ENCODE data around the gene RGL3. TPM values are rescaled to one million over a fixed set of nuclear protein-coding genes. Genes with fewer than 3 reads are reported as not detected.
A peak's percentile ranks its signal among the peaks of the same experiment; 100 is the strongest.
"Not testable (repeated sequence)": the region's sequence is repeated elsewhere in the genome, so short reads cannot be mapped to it uniquely, and the experiment has no call there.

Gene RGL3
- total RNA-seq, 1 experiment from 2014 or later = 3.3 TPM

DNA sequence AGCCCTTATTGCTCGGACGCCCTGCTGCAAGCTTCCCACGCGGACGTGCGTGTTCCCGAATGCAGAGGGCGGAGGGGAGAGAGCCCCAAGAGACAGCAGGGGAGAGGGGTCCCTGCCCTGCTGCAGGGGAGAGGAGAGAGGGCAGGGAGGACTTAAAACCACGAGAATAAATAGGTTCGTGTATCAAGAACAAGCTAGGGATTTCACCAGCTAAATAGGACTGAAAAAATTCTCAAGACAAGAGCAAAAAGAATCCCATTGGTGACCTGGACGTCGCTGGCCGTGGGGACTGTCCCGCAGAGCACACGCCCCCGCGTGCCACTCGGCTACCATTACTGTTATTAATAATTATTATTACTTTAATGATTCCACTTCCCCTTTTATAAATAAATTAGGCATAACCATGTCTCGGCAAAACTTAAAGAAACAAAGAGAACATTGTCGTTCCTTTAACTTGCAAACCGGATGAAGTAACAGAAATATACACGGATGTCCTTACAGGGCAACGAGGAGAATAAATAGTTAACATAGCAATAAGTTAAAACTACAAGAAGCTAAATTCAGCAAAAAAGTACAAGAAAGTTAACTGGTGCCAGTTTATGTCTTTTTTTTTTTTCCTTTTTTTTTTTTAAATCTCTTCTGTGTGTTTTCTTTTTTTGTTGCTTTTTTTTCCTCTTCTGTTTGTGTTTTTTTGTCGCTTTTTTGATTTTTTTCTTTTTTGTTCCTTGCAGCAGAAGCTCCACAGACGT, 32.9 kb upstream of the RGL3 start:
- no peak for DNase-seq (ENCODE audit: low read depth)
- in situ Hi-C loops (cut with HindIII; ENCODE audit: low pct_unique_long_range_greater_than_20kb, low sequenced_read_pairs) = no loop called here

GRCh38 chr19:11451327-11451870, 32.3 kb upstream of the RGL3 start:
- in situ Hi-C loops (cut with HindIII; ENCODE audit: low pct_unique_long_range_greater_than_20kb, low sequenced_read_pairs) = no loop called here
- DNase-seq (ENCODE audit: low read depth) = no peak

- in situ Hi-C loops (cut with HindIII; ENCODE audit: low pct_unique_long_range_greater_than_20kb, low sequenced_read_pairs) = no loop called here
- no peak for DNase-seq (ENCODE audit: low read depth)
Observed at GRCh38 chr19:11450570-11451326, 31.6 kb upstream of the RGL3 start.

DNA sequence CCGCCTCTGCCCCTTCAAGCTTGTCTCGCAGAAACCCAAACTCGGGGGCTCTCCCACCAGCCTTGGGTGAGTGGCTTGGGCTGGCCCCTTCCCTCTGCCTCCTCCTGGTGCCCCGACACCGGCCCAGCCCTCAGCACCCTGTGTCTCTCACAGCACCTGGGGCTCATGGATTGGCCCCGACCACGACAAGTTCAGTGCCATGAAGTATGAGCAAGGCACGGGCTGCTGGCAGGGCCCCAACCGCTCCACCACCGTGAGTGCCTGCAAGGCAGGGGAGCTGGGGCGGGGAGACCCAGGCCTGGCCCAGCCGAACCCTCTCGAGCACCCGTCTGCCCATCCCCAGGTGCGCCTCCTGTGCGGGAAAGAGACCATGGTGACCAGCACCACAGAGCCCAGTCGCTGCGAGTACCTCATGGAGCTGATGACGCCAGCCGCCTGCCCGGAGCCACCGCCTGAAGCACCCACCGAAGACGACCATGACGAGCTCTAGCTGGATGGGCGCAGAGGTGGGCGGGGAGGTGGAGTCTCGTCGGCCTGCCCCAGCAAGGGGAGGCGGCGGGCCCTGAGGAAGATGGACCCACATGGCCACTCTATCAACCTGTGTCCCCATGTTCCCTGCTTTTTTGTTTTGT, 29.9 kb upstream of the RGL3 start:
- in situ Hi-C loops (cut with HindIII; ENCODE audit: low pct_unique_long_range_greater_than_20kb, low sequenced_read_pairs) = no loop called here
- DNase-seq (ENCODE audit: low read depth) = no peak

- in situ Hi-C loops (cut with HindIII; ENCODE audit: low pct_unique_long_range_greater_than_20kb, low sequenced_read_pairs) = no loop called here
- DNase-seq (ENCODE audit: low read depth) = no peak
Observed at GRCh38 chr19:11448410-11448809, 29.3 kb upstream of the RGL3 start.

DNA sequence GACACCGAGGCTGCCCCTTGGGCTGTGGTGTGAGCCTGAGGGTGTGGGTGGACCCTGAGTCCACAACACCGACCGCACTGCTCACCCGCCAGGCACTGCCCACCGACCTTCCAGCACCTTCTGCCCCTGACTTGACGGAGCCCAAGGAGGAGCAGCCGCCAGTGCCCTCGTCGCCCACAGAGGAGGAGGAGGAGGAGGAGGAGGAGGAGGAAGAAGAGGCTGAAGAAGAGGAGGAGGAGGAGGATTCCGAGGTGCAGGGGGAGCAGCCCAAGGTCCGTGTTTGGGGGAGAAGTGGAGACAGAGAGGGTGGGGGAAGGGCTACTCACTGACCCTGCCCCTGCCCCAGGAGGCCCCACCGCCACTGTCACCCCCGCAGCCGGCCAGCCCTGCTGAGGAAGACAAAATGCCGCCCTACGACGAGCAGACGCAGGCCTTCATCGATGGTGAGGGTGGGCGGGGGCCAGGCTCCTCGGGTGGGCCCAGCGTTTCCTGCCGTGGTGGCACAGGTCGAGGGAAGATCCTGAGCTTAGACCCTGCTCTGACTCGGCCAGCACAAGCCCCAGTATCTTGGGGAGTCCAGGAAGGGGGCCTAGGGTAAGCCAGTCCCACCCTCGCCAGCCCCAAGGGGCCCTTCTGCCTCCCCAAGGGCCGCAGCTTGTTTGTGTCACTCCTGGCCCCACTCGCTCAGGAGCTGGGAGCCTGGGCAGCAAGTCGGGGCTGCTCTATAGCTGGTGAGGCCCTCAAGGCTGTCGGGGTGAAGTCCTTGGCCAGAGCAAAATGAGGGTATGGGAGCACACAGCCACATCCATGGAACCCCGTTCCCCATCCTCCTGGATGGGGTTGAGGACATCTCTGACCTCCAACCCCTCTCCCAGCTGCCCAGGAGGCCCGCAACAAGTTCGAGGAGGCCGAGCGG, 28.5 kb upstream of the RGL3 start:
- no peak for DNase-seq (ENCODE audit: low read depth)
- in situ Hi-C loops (cut with HindIII; ENCODE audit: low pct_unique_long_range_greater_than_20kb, low sequenced_read_pairs) = no loop called here

- no peak for DNase-seq (ENCODE audit: low read depth)
- in situ Hi-C loops (cut with HindIII; ENCODE audit: low pct_unique_long_range_greater_than_20kb, low sequenced_read_pairs) = no loop called here
Observed at GRCh38 chr19:11446652-11447301, 27.7 kb upstream of the RGL3 start.

DNA sequence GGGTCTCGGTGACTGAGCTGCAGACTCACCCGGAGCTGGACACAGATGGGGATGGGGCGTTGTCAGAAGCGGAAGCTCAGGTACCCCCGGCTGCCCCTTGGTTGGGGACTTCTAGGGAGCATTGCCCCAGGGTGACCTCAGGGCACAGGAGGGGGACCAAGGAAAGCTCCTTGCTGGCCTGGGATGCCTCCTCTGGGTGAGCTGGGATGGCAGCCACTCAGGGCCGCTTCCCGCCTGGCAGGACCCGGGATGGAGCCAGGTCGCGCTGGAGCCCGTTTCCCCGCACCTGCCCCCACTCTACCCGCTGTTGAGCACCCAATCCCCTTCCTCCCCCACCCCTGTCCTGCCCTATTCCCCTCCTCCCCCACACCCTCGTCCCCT, 27.1 kb upstream of the RGL3 start:
- in situ Hi-C loops (cut with HindIII; ENCODE audit: low pct_unique_long_range_greater_than_20kb, low sequenced_read_pairs) = no loop called here
- DNase-seq (ENCODE audit: low read depth) = no peak

GRCh38 chr19:11445141-11445540, 26.0 kb upstream of the RGL3 start:
- in situ Hi-C loops (cut with HindIII; ENCODE audit: low pct_unique_long_range_greater_than_20kb, low sequenced_read_pairs) = no loop called here
- no peak for DNase-seq (ENCODE audit: low read depth)

- DNase-seq (ENCODE audit: low read depth) = no peak
- in situ Hi-C loops (cut with HindIII; ENCODE audit: low pct_unique_long_range_greater_than_20kb, low sequenced_read_pairs) = no loop called here
Observed at GRCh38 chr19:11444059-11444458, 24.9 kb upstream of the RGL3 start.

GRCh38 chr19:11437955-11438354, 18.8 kb upstream of the RGL3 start:
- in situ Hi-C loops (cut with HindIII; ENCODE audit: low pct_unique_long_range_greater_than_20kb, low sequenced_read_pairs) = no loop called here
- DNase-seq (ENCODE audit: low read depth) = no peak

GRCh38 chr19:11435833-11436313, 16.8 kb upstream of the RGL3 start:
- DNase-seq (ENCODE audit: low read depth) = no peak
- in situ Hi-C loops (cut with HindIII; ENCODE audit: low pct_unique_long_range_greater_than_20kb, low sequenced_read_pairs) = no loop called here

- peak; percentile 100 for DNase-seq (ENCODE audit: low read depth)
- in situ Hi-C loops (cut with HindIII; ENCODE audit: low pct_unique_long_range_greater_than_20kb, low sequenced_read_pairs) = no loop called here
Observed at GRCh38 chr19:11435057-11435832, 16.1 kb upstream of the RGL3 start, which contains the start of the genes ODAD3 and PRKCSH. TSS of gene ODAD3 (minus strand) at chr19:11435121. CDS start at chr19:11435016, 105 bp downstream. TSS of gene PRKCSH (plus strand) at chr19:11435635. CDS start at chr19:11436118, 483 bp downstream.

- in situ Hi-C loops (cut with HindIII; ENCODE audit: low pct_unique_long_range_greater_than_20kb, low sequenced_read_pairs) = no loop called here
- DNase-seq (ENCODE audit: low read depth) = no peak
Observed at GRCh38 chr19:11434703-11435056, 15.6 kb upstream of the RGL3 start.

GRCh38 chr19:11433526-11433925, 14.4 kb upstream of the RGL3 start:
- DNase-seq (ENCODE audit: low read depth); in situ Hi-C loops (cut with HindIII; ENCODE audit: low pct_unique_long_range_greater_than_20kb, low sequenced_read_pairs): not testable (repeated sequence)

- DNase-seq (ENCODE audit: low read depth) = no peak
- in situ Hi-C loops (cut with HindIII; ENCODE audit: low pct_unique_long_range_greater_than_20kb, low sequenced_read_pairs) = no loop called here
Observed at GRCh38 chr19:11426656-11427055, 7.5 kb upstream of the RGL3 start.

Measured in Caki2 (cell line).